NOMO-1 (cell line): ENCODE data around the gene TENT5C.
A peak's percentile ranks its signal among the peaks of the same experiment; 100 is the strongest.

Experiments used
- DNase-seq, 2 experiments: peaks; one replicate each; lab custom pipeline; 2025; ENCODE audit not compliant: unreplicated experiment in 2 of 2; lab: John Stamatoyannopoulos, UW

The TENT5C gene

GRCh38 chr1:117652421-117652820, 46.6 kb downstream of the TENT5C start:
- no peak for DNase-seq

- DNase-seq = no peak
Measured at GRCh38 chr1:117653195-117653594, 47.3 kb downstream of the TENT5C start.

GRCh38 chr1:117653732-117654492, 48.1 kb downstream of the TENT5C start:
- DNase-seq = no peak

- DNase-seq = no peak
Measured at GRCh38 chr1:117654493-117655219, 48.8 kb downstream of the TENT5C start.

GRCh38 chr1:117655220-117655577, 49.4 kb downstream of the TENT5C start:
- DNase-seq = no peak

GRCh38 chr1:117656202-117656641, 50.4 kb downstream of the TENT5C start:
- no peak for DNase-seq

- no peak for DNase-seq
Measured at GRCh38 chr1:117657031-117657430, 51.2 kb downstream of the TENT5C start.

- DNase-seq = no peak
Measured at GRCh38 chr1:117657949-117658660, 52.3 kb downstream of the TENT5C start.

- no peak for DNase-seq
Measured at GRCh38 chr1:117658676-117659075, 52.8 kb downstream of the TENT5C start.

- no peak for DNase-seq
Measured at GRCh38 chr1:117659550-117660270, 53.9 kb downstream of the TENT5C start.

GRCh38 chr1:117660271-117660965, 54.6 kb downstream of the TENT5C start:
- DNase-seq = no peak

GRCh38 chr1:117661027-117661426, 55.2 kb downstream of the TENT5C start:
- no peak for DNase-seq

GRCh38 chr1:117662667-117663066, 56.8 kb downstream of the TENT5C start:
- no peak for DNase-seq

GRCh38 chr1:117663156-117663902, 57.5 kb downstream of the TENT5C start:
- no peak for DNase-seq

GRCh38 chr1:117664314-117664713, 58.5 kb downstream of the TENT5C start:
- DNase-seq = peak in 1 of 2 experiments; percentile 73

- no peak for DNase-seq
Measured at GRCh38 chr1:117665556-117666270, 59.9 kb downstream of the TENT5C start.

GRCh38 chr1:117669572-117669971, 63.7 kb downstream of the TENT5C start:
- DNase-seq = no peak

GRCh38 chr1:117670976-117671780, 65.3 kb downstream of the TENT5C start:
- peak in 1 of 2 experiments; percentile 21 for DNase-seq
